A549 (cell line): ENCODE results near the gene PM20D2. TPM values are rescaled to one million over a fixed set of nuclear protein-coding genes. Genes with fewer than 3 reads are reported as not detected.

Experiments used
- ATAC-seq, 2 experiments: fragments of 200-7000 bp in 1 of 2; fragments of >200 bp in 1 of 2; cut with Nextera tagmentation in 1 of 2; cut with Tn5 transposase in 1 of 2; 3 replicates each; pipeline versions ENCODE4 v1.8.0 to v1.9.1; 2018 to 2020; ENCODE audit warnings: mild to moderate bottlenecking in 1 of 2, moderate library complexity in 1 of 2
- CTCF ChIA-PET: fragments of 300-600 bp; sonication (Branson Sonifier 250); formaldehyde crosslinking; extraction: SDS; loops from one replicate; lab custom pipeline; 2021; ENCODE audit warnings: antibody characterized with exemption, inconsistent platforms; lab: Yijun Ruan, JAX
- POLR2A ChIA-PET: fragments of 350-600 bp; formaldehyde crosslinking; extraction: SDS; loops from one replicate; lab custom pipeline; 2021; ENCODE audit warnings: antibody characterized with exemption, inconsistent platforms; lab: Yijun Ruan, JAX
- DNase-seq, 2 experiments: peaks; one replicate each; pipeline versions ENCODE4 v3.0.0 to v3.0.0-alpha.2; 2011 to 2016; ENCODE audit warnings: low read depth in 1 of 2, low spot score in 1 of 2
- FAIRE-seq: peaks from 2 replicates; lab custom pipeline; 2011; peaks lifted over from hg19 to GRCh38; lab: Jason Lieb, UNC
- H3K27ac ChIP-seq, 2 experiments: fragments of >200 bp; sonication (Bioruptor Twin); formaldehyde crosslinking; 3 replicates each; pipeline ENCODE4 v1.5.1; 2016 to 2017
- H3K4me1 ChIP-seq: fragments of >200 bp; sonication (Bioruptor Twin); formaldehyde crosslinking; 3 replicates; pipeline ENCODE4 v1.6.1; 2016
- H3K4me2 ChIP-seq: fragments of >200 bp; sonication (Bioruptor Twin); formaldehyde crosslinking; 3 replicates; pipeline ENCODE4 v1.6.1; 2016
- H3K4me3 ChIP-seq: fragments of >200 bp; sonication (Bioruptor Twin); formaldehyde crosslinking; 3 replicates; pipeline ENCODE4 v1.5.1; 2016
- H3K9me3 ChIP-seq: fragments of >200 bp; sonication (Bioruptor Twin); formaldehyde crosslinking; 3 replicates; pipeline ENCODE4 v1.6.1; 2016
- BHLHE40 ChIP-seq: IDR thresholded peaks from 2 replicates; pipeline ENCODE4 v1.6.1; 2012; ENCODE audit warnings: low read depth, low read length, inconsistent platforms
- CBX8 ChIP-seq: fragments of 200-600 bp; sonication (generic); IDR thresholded peaks from 2 replicates; pipeline ENCODE4 v1.6.1; 2016
- EHMT2 ChIP-seq: fragments of 200-600 bp; sonication (generic); IDR thresholded peaks from 2 replicates; pipeline ENCODE4 v1.6.1; 2016; ENCODE audit warnings: antibody characterized with exemption, low read depth, mild to moderate bottlenecking, moderate library complexity
- FOSB ChIP-seq: fragments of 250-450 bp; sonication (Bioruptor Pico); IDR thresholded peaks from 2 replicates; pipeline ENCODE4 v1.5.0; 2020; ENCODE audit warnings: mild to moderate bottlenecking, moderate library complexity
- FOSL2 ChIP-seq, 2 experiments: fragments of 450-650 bp in 1 of 2; fragments of >200 bp in 1 of 2; sonication (Bioruptor Twin) in 1 of 2; formaldehyde crosslinking; IDR thresholded peaks; 2 replicates each; pipeline versions ENCODE4 v1.5.0 to v1.6.1; 2016 to 2020; ENCODE audit warnings: mild to moderate bottlenecking in 1 of 2, moderate library complexity in 1 of 2
- HES2 ChIP-seq: fragments of >200 bp; sonication (Bioruptor Twin); formaldehyde crosslinking; IDR thresholded peaks from 2 replicates; pipeline ENCODE4 v1.6.1; 2016
- HOXA7 ChIP-seq: fragments of 250-450 bp; sonication (Bioruptor Pico); IDR thresholded peaks from 2 replicates; pipeline ENCODE4 v1.5.0; 2020; ENCODE audit warnings: mild to moderate bottlenecking, moderate library complexity
- HOXB5 ChIP-seq: fragments of 250-450 bp; sonication (Bioruptor Pico); IDR thresholded peaks from 2 replicates; pipeline ENCODE4 v1.5.0; 2020; ENCODE audit warnings: mild to moderate bottlenecking, moderate library complexity
- MAFK ChIP-seq: fragments of 450-650 bp; IDR thresholded peaks from 2 replicates; pipeline ENCODE4 v1.6.1; 2014; ENCODE audit not compliant: partially characterized antibody
- MAX ChIP-seq: IDR thresholded peaks from 2 replicates; pipeline ENCODE4 v1.6.1; 2012
- MYC ChIP-seq: IDR thresholded peaks from 2 replicates; pipeline ENCODE4 v1.6.1; 2012; ENCODE audit warnings: mild to moderate bottlenecking, inconsistent platforms, low read length, improper control_type of control experiment, borderline replicate concordance
- NPAS2 ChIP-seq: fragments of 250-450 bp; sonication (Bioruptor Pico); IDR thresholded peaks from 2 replicates; pipeline ENCODE4 v1.8.0; 2022; ENCODE audit warnings: mild to moderate bottlenecking, moderate library complexity, borderline replicate concordance
- POLR2A ChIP-seq: IDR thresholded peaks from 2 replicates; pipeline ENCODE4 v1.6.1; 2012; ENCODE audit warnings: mild to moderate bottlenecking, low read length
- RARB ChIP-seq: fragments of 250-450 bp; sonication (Bioruptor Pico); IDR thresholded peaks from 2 replicates; pipeline ENCODE4 v1.8.0; 2021; ENCODE audit warnings: mild to moderate bottlenecking, moderate library complexity
- REST ChIP-seq: fragments of 200-600 bp; sonication (generic); IDR thresholded peaks from 2 replicates; pipeline ENCODE4 v1.6.1; 2016; ENCODE audit warnings: antibody characterized with exemption, mild to moderate bottlenecking, moderate library complexity
- WGBS: methylation state at CpG from one replicate; pipeline ENCODE4 v1.1.6; 2017; ENCODE audit errors: missing lambda C conversion rate; 5-methylcytosine and 5-hydroxymethylcytosine counted together
- polyA plus RNA-seq, 4 experiments: library from polyadenylated mRNA; depleted of rRNA in 3 of 4; stranded (reverse); fragments of >200 nt; fragmentation: RNase III in 1 of 4; extraction: RNeasy Plus Mini Kit Qiagen cat#74134 plus additional on column Dnase treatment in 1 of 4; gene quantifications; 2 replicates in 3 of 4; 3 replicates in 1 of 4; pipeline ENCODE4 v1.2.3, GENCODE V29; 2011 to 2017
- TF ChIP-seq, protein P1 (sequence below): fragments of >200 bp; sonication (Bioruptor Twin); formaldehyde crosslinking; IDR thresholded peaks from 3 replicates; pipeline ENCODE4 v1.6.1; 2016
- TF ChIP-seq, protein P2 (sequence below): IDR thresholded peaks from 2 replicates; pipeline ENCODE4 v1.6.1; 2012
- TF ChIP-seq, protein P3 (sequence below): fragments of 150-350 bp; IDR thresholded peaks from 2 replicates; pipeline ENCODE4 v1.6.1; 2014; ENCODE audit warnings: low read depth, mild to moderate bottlenecking, low read length
- TF ChIP-seq, protein P4 (sequence below): fragments of 250-450 bp; sonication (Bioruptor Pico); IDR thresholded peaks from 2 replicates; pipeline ENCODE4 v1.5.0; 2021; ENCODE audit warnings: mild to moderate bottlenecking, moderate library complexity, borderline replicate concordance

The PM20D2 gene
- polyA plus RNA-seq, 2 of the 4 experiments (the other 2 are of a cell fraction): 14.7 to 25.4 TPM

DNA sequence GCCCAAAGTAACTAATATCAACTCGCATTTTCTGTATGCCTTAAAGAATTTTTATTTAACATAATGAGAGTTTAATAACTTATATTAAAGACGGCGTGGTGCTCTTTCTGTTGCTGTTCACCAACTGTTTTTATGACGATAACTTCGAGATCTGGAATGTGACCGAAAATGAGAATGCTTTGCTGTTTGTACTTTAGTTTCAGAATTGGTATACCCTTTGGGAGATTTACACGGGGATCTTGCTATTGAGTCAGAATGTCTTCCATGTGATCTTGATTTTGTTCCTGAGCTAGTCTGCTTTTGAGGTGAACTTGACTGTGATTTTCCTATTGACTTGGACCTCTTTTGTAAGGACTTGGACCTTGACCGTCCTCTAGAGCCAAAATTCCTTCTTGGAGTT, 47.4 kb upstream of the PM20D2 start:
- no peaks in the 10 kb centered on the region for H3K4me1 ChIP-seq
- no peak overlapping the region for H3K4me3 ChIP-seq
- no peak for FAIRE-seq
- WGBS: 83% methylated on average over 8 of the region's 8 CpGs
- no peak for ATAC-seq
- ChIA-PET CTCF (interaction anchor here (1.5 kb wide), 1 partner anchor 116 kb away, joined by 4 read pairs; no protein-coding TSS in a partner anchor), POLR2A (no interaction called here)
- H3K27ac ChIP-seq: no peak overlapping the region
- no peak for DNase-seq
- no peak overlapping the region for H3K4me2 ChIP-seq
- H3K9me3 ChIP-seq: no peaks in the 10 kb centered on the region
- TF ChIP-seq BHLHE40: no peak
- TF ChIP-seq FOSB: no peak
- no peak for TF ChIP-seq EHMT2
- TF ChIP-seq, protein P1, sequence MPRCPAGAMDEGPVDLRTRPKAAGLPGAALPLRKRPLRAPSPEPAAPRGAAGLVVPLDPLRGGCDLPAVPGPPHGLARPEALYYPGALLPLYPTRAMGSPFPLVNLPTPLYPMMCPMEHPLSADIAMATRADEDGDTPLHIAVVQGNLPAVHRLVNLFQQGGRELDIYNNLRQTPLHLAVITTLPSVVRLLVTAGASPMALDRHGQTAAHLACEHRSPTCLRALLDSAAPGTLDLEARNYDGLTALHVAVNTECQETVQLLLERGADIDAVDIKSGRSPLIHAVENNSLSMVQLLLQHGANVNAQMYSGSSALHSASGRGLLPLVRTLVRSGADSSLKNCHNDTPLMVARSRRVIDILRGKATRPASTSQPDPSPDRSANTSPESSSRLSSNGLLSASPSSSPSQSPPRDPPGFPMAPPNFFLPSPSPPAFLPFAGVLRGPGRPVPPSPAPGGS: no peak
- TF ChIP-seq MAX: no peak
- TF ChIP-seq, protein P2, sequence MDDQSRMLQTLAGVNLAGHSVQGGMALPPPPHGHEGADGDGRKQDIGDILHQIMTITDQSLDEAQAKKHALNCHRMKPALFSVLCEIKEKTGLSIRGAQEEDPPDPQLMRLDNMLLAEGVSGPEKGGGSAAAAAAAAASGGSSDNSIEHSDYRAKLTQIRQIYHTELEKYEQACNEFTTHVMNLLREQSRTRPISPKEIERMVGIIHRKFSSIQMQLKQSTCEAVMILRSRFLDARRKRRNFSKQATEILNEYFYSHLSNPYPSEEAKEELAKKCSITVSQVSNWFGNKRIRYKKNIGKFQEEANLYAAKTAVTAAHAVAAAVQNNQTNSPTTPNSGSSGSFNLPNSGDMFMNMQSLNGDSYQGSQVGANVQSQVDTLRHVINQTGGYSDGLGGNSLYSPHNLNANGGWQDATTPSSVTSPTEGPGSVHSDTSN: no peak
- TF ChIP-seq CBX8: no peak
- TF ChIP-seq MYC: no peak
- TF ChIP-seq NPAS2 (CRISPR knock-in tag): no peak
- TF ChIP-seq FOSL2 (IDR thresholded peaks at IDR 0.05): no peak
- TF ChIP-seq FOSL2 (CRISPR knock-in tag; IDR thresholded peaks at IDR 0.05): no peak
- no peak for TF ChIP-seq HES2
- no peak for TF ChIP-seq MAFK
- no peak for TF ChIP-seq REST
- no peak for TF ChIP-seq RARB
- no peak for TF ChIP-seq HOXB5 (CRISPR knock-in tag)
- TF ChIP-seq, protein P3, sequence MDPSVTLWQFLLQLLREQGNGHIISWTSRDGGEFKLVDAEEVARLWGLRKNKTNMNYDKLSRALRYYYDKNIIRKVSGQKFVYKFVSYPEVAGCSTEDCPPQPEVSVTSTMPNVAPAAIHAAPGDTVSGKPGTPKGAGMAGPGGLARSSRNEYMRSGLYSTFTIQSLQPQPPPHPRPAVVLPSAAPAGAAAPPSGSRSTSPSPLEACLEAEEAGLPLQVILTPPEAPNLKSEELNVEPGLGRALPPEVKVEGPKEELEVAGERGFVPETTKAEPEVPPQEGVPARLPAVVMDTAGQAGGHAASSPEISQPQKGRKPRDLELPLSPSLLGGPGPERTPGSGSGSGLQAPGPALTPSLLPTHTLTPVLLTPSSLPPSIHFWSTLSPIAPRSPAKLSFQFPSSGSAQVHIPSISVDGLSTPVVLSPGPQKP: no peak
- TF ChIP-seq POLR2A: no peak
- no peak for TF ChIP-seq HOXA7 (CRISPR knock-in tag)
- TF ChIP-seq, protein P4, sequence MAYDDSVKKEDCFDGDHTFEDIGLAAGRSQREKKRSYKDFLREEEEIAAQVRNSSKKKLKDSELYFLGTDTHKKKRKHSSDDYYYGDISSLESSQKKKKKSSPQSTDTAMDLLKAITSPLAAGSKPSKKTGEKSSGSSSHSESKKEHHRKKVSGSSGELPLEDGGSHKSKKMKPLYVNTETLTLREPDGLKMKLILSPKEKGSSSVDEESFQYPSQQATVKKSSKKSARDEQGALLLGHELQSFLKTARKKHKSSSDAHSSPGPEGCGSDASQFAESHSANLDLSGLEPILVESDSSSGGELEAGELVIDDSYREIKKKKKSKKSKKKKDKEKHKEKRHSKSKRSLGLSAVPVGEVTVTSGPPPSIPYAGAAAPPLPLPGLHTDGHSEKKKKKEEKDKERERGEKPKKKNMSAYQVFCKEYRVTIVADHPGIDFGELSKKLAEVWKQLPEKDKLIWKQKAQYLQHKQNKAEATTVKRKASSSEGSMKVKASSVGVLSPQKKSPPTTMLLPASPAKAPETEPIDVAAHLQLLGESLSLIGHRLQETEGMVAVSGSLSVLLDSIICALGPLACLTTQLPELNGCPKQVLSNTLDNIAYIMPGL (CRISPR knock-in tag): no peak
